GM12874 (cell line): ENCODE measurements around the gene WDR6.

Experiments used
- TF ChIP-seq, protein P1 (sequence below): IDR thresholded peaks from 2 replicates; pipeline ENCODE4 v1.5.1; 2011; ENCODE audit warnings: low read depth, mild to moderate bottlenecking, control low read depth, low read length, moderate library complexity; ENCODE audit not compliant: insufficient read depth

The WDR6 gene

DNA sequence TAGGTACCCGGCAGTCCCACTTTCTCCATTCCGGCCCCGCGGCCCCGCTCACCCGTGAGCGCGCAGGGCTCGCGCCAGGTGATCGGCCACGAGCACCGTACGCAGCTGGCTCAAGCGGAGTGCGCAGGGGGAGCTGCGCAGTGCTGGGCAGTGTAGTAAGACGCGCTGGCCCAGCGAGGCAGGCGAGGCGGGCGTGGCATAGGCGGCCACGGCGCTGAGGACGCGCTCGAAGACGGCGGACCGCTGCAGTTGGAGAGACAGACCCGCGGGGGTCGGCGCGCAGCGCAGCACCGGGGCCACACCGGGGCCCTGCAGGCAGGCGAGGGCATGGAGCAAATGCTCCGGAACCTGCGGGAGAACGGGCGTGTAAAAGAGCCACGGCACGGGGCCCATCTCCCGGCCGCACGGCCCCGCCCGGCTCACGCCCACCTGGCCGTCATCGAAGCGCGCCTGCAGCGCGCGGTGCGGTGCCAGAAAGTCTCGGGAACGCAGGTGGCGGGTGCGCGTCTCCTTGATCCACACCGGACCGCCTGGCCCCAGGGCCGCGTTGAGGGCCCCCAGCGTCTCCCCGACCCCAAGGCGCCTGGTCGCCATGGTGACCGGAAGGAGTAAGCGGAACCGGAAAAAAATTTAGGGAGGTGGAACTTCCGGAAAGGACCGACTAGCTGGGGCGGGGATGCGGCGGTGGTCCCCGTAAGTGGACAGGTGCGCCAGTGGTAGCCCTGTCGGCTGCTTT, 10.9 kb downstream of the WDR6 start, which contains the start of gene DALRD3:
Gene DALRD3 (minus strand): TSS at position 610 of the 736 bp plus-strand sequence. CDS start 16 bp downstream, at position 594.
- TF ChIP-seq, protein P1, sequence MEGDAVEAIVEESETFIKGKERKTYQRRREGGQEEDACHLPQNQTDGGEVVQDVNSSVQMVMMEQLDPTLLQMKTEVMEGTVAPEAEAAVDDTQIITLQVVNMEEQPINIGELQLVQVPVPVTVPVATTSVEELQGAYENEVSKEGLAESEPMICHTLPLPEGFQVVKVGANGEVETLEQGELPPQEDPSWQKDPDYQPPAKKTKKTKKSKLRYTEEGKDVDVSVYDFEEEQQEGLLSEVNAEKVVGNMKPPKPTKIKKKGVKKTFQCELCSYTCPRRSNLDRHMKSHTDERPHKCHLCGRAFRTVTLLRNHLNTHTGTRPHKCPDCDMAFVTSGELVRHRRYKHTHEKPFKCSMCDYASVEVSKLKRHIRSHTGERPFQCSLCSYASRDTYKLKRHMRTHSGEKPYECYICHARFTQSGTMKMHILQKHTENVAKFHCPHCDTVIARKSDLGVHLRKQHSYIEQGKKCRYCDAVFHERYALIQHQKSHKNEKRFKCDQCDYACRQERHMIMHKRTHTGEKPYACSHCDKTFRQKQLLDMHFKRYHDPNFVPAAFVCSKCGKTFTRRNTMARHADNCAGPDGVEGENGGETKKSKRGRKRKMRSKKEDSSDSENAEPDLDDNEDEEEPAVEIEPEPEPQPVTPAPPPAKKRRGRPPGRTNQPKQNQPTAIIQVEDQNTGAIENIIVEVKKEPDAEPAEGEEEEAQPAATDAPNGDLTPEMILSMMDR = no peak

DNA sequence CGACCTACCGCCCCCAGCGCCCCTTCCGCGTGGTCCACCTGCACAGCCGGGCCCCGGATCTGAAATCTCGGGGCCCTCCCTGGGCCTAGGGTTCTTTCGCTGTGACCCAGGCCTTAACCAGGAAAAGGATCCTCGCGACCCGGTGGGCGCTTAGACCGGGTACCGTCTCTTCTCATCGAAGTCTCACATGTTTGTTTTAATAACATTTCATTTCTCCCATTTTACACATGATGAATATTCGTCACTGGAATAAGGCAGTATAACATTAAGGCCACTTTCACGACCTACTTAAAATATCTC, 11.5 kb downstream of the WDR6 start:
- TF ChIP-seq, protein P1 = no peak

DNA sequence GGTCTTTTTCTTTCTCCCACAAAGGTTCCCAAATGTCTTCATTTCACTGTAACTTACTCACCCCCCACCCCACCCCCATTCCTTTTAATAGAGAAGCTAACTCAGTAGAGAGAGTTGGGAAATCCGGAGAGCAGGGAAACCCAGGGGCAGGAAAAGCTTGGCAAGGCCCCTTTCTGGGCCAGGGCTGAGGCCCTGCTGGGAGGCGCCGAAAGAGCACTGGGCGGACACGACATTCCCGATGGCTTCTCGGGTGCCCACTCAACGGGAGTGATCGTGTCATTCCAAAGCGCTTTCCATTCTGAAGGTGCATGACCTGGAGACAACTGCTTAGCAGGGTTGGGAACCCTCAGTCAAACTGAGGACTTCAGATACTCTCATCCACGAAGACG, 12.7 kb downstream of the WDR6 start:
- TF ChIP-seq, protein P1 = no peak

DNA sequence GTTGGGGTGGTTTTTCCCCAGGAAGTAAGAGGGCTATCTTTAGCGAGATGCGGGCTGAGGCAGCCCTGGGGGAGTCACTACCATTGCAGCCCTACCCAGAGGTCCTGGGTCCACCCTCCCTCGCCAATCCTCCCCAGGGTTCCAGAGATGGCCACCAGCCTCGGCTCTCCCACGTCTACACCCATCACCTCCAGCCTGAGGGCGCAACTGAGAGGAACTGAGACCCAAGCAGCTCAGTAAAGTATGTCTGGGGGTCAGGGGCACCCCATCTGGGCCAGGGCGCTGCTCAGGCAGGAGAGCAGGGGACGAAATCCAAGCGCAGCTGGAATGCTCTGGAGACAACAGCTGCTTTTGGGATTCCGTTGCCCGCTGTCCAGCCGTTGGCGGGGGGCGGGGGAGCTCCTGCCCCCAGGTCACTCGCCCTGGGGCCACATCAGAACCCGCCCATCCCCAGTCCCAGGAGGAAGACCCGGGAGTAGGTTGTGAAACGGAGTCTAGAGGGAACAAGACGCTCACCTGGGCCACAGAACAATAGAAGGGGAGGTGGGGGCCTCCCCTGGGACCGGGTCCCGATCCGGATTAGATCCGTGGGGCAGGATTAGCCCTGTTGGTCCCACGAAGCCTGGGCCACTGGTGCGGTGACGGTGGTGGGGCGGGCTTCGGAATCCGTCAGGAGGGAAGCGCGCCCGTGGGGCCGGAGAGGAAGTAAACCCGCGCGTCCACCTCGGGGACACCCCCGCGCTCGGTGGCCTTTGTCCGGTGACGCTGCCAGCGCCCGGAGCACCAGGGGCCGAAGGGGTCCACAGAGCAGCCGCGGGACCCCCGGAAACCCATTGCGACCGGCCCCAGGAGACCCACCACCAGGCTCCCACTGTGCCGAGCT, 13.4 kb downstream of the WDR6 start:
- TF ChIP-seq, protein P1 = no peak

DNA sequence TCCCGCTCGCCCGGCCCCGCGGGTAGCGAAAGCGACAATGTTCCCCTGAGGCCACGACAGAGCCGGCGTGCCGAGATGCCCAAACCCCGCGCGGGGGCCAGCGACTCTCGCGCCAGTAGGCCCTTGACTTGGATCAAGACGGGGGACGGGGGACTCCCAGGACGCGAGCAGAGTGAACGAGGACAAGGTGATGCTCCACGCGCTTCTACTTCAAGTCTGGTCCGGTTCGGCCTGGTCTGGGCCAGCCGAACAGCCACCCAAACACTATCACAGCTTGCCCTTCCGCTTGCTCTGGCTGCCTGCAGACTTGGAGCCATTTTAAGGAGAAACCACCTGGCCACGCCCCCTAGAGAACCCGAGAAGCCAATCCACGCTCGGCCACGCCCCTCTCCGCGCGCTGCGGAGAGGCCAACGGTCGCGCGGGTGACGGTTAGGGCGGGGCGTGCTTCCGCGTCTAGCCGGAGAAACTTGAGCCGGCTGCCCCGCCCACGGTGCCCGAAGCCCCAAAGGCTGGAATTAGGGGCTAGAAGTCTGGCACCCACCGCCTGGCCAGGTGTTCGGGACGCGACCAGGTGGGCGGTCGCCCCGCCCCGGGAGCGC, 14.1 kb downstream of the WDR6 start:
- TF ChIP-seq, protein P1 = no peak

DNA sequence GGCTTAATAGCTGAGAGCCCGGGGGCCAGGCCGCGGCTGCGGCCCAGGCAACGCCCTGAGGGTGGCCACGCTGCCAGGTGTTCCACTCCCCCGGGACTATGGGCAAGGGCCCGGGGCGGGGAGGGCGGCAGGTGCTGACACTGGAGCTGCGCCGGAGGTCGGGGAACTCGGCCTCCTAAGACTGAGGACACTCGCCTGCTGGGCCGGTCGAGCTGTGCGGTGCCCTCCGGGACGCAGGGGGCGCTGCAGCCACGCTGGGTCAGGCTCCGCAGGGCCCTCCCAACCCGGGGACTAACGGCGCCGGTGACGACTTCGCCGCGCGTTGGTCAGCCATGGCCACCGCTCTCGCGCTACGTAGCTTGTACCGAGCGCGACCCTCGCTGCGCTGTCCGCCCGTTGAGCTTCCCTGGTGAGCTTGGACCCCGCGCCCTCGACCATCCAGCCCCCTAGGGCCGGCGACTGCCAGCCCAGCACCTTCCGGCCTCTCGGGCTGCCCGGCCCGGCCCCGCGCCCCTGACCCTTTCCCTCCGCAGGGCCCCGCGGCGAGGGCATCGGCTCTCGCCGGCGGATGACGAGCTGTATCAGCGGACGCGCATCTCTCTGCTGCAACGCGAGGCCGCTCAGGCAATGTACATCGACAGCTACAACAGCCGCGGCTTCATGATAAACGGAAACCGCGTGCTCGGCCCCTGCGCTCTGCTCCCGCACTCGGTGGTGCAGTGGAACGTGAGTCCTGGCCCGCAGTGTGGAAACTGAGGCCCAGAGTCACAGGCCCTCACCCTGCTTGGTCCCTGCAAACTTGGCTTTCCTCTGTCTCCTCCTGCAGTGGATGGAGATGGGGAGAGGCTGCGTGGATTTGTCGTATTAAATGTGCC, 14.9 kb downstream of the WDR6 start, which contains the start of gene NDUFAF3:
Gene NDUFAF3 (plus strand): TSS at position 309 of the 875 bp plus-strand sequence. CDS start 24 bp downstream, at position 333.
- TF ChIP-seq, protein P1 = peak; percentile 98
